ENCODE results near the gene FCGBP. TPM values are rescaled to one million over a fixed set of nuclear protein-coding genes. Genes with fewer than 3 reads are reported as not detected.

Gene FCGBP
- total and polyA plus RNA-seq, 2 of the 4 experiments (the other 2 are of a cell fraction): under 0.01 to 0.03 TPM

GRCh38 chr19:39936020-39936419 is 1.6 kb upstream of the FCGBP start:
- H3K9me1 ChIP-seq (ENCODE audit: insufficient read depth, low read length): no peaks in the 10 kb centered on the region
- no peak overlapping the region for H2BK15ac ChIP-seq (ENCODE audit: low read depth, low read length)
- H4K5ac ChIP-seq (ENCODE audit: low read depth, low read length): no peak overlapping the region
- no peaks in the 10 kb centered on the region for H3K9me3 ChIP-seq (ENCODE audit: control insufficient read depth, insufficient read depth, low read length)
- no peaks in the 10 kb centered on the region for H3K4me1 ChIP-seq (ENCODE audit: control insufficient read depth, insufficient read depth, low read length)
- no peak overlapping the region for H4K91ac ChIP-seq (ENCODE audit: insufficient read depth, low read depth, low read length)
- in situ Hi-C loops (cut with MboI; ENCODE audit: low sequenced_read_pairs) (no loop called here), dilution Hi-C loops (cut with HindIII; ENCODE audit: low sequenced_read_pairs, unreplicated experiment) (no loop called here), intact Hi-C loops (cut with micrococcal nuclease) (no loop called here)
- no peaks in the 10 kb centered on the region for H4K20me1 ChIP-seq (ENCODE audit: insufficient read depth, low read length)
- H3K23ac ChIP-seq (ENCODE audit: low read depth, low read length): no peak overlapping the region
- DNase-seq: no peak
- POLR2A ChIA-PET (ENCODE audit: unreplicated experiment): no interaction called here
- no peak overlapping the region for H4K8ac ChIP-seq (ENCODE audit: low read depth in 2 of 2, low read length in 2 of 2)
- CTCF ChIA-PET: no interaction called here
- no peak overlapping the region for H2AK9ac ChIP-seq (replicated peaks; ENCODE audit: low read depth, low read length, poor library complexity)
- ATAC-seq (ENCODE audit: low read depth): no peak
- no peaks in the 10 kb centered on the region for H3K79me1 ChIP-seq (ENCODE audit: low read depth in 1 of 2, low read length in 2 of 2)
- no peak overlapping the region for H2BK5ac ChIP-seq (ENCODE audit: low read depth, low read length, poor library complexity, severe bottlenecking)
- no peak overlapping the region for H2AK5ac ChIP-seq (ENCODE audit: low read depth, low read length)
- no peaks in the 10 kb centered on the region for H3K27me3 ChIP-seq (ENCODE audit: control insufficient read depth, insufficient read depth, low read length)
- no peak overlapping the region for H2BK120ac ChIP-seq (ENCODE audit: low read depth, low read length)
- no peak for TF ChIP-seq BHLHE40 (IDR thresholded peaks at IDR 0.05; ENCODE audit: low read depth, low read length)
- TF ChIP-seq POLR2A (IDR thresholded peaks at IDR 0.05; ENCODE audit: low read depth, low read length): no peak
- no peak for TF ChIP-seq CHD1 (IDR thresholded peaks at IDR 0.05; ENCODE audit: low read depth, low read length)
- TF ChIP-seq MAZ (IDR thresholded peaks at IDR 0.05; ENCODE audit: borderline replicate concordance, low read depth, low read length): no peak
- no peak for TF ChIP-seq MXI1 (IDR thresholded peaks at IDR 0.05; ENCODE audit: borderline replicate concordance, low read depth, low read length)
- no peak for TF ChIP-seq RAD21 (IDR thresholded peaks at IDR 0.05; ENCODE audit: low read length)
- TF ChIP-seq NFE2L2 (IDR thresholded peaks at IDR 0.05; ENCODE audit: low read depth, low read length): no peak
- no peak for TF ChIP-seq RCOR1 (IDR thresholded peaks at IDR 0.05; ENCODE audit: insufficient replicate concordance, low read length)
- no peak for TF ChIP-seq ELK1 (IDR thresholded peaks at IDR 0.05; ENCODE audit: borderline replicate concordance, low read depth, low read length)
- no peak for TF ChIP-seq SMC3 (IDR thresholded peaks at IDR 0.05; ENCODE audit: low read depth, low read length)
- TF ChIP-seq CTCF (conservative IDR thresholded peaks at IDR 0.05; ENCODE audit: low read depth, low read length): no peak
- no peak overlapping the region for H2BK20ac ChIP-seq (ENCODE audit: low read depth, low read length)
- no TSS peak for BruUV-seq (replicated peaks)
- no peak overlapping the region for H3K56ac ChIP-seq (ENCODE audit: extremely low read depth, insufficient read depth, low read length)
- no peak overlapping the region for H3K4me3 ChIP-seq (ENCODE audit: insufficient read depth, low read depth, low read length)
- H3K4ac ChIP-seq (ENCODE audit: low read depth, low read length): no peak overlapping the region
- H3K9ac ChIP-seq (ENCODE audit: low read depth, low read length): no peak overlapping the region
- H3K27ac ChIP-seq (ENCODE audit: insufficient read depth, low read length): no peak overlapping the region
- no peak overlapping the region for H3K4me2 ChIP-seq (ENCODE audit: low read depth, low read length)
- no CpG with 5 or more reads among the region's 3 CpGs for WGBS, 2 experiments (ENCODE audit: extremely low coverage in 2 of 2, insufficient read length in 1 of 2)
- H3K36me3 ChIP-seq (ENCODE audit: control insufficient read depth, insufficient read depth, low read length): no peaks in the 10 kb centered on the region
- H2AFZ ChIP-seq (replicated peaks; ENCODE audit: low read length, poor library complexity): no peak overlapping the region
- H3K14ac ChIP-seq (replicated peaks; ENCODE audit: low read depth, low read length): no peak overlapping the region
- no peak overlapping the region for H3K18ac ChIP-seq (ENCODE audit: low read depth, low read length)

All from IMR-90 (cell line).